Left lung (tissue), 10 donors: ENCODE data around the gene CRTC2. TPM values are rescaled to one million over a fixed set of nuclear protein-coding genes. Genes with fewer than 3 reads are reported as not detected.

Experiments used
- ATAC-seq: fragments of 200-7000 bp; cut with Tn5 transposase; one replicate; pipeline ENCODE4 v1.9.1; 2020; ENCODE audit warnings: moderate library complexity
- DNase-seq, 4 donors: peaks; one replicate each; pipeline ENCODE4 v3.0.0-alpha.2; 2013 to 2020
- H3K27ac ChIP-seq, 2 donors: fragments of 200-600 bp; sonication (generic) in 1 of 2; one replicate each; pipeline versions ENCODE4 v1.5.0 to v1.8.0; 2020 to 2021
- H3K27me3 ChIP-seq, 2 donors: fragments of 200-600 bp; sonication (generic) in 1 of 2; one replicate each; pipeline versions ENCODE4 v1.5.0 to v1.8.0; 2020 to 2021
- H3K36me3 ChIP-seq, 2 donors: fragments of 200-600 bp; sonication (generic) in 1 of 2; one replicate each; pipeline versions ENCODE4 v1.5.0 to v1.8.0; 2020 to 2021
- H3K4me1 ChIP-seq, 2 donors: fragments of 200-600 bp; one replicate each; pipeline ENCODE4 v1.8.0; 2021
- H3K4me3 ChIP-seq, 2 donors: fragments of 200-600 bp; sonication (generic) in 1 of 2; one replicate each; pipeline versions ENCODE4 v1.5.0 to v1.8.0; 2020 to 2021; ENCODE audit warnings: mild to moderate bottlenecking in 1 of 2
- H3K9me3 ChIP-seq, 2 donors: fragments of 200-600 bp; sonication (generic) in 1 of 2; one replicate each; pipeline versions ENCODE4 v1.5.0 to v1.8.0; 2020 to 2021
- intact Hi-C, 2 donors: fragments of 100-400 bp; cut with DNase I; formaldehyde crosslinking; loops; one replicate each; pipeline versions ENCODE4 v1.11.2 to v1.14.2; 2022
- polyA plus RNA-seq, 6 donors: library from polyadenylated mRNA; unstranded; fragments of 120-200 nt; gene quantifications; one replicate each; pipeline ENCODE4 v1.2.1, GENCODE V29; 2013; ENCODE audit not compliant: insufficient read length in 6 of 6
- total RNA-seq, 2 donors: library from RNA; stranded (reverse); fragmentation: NEBNext Ultra II Directional; extraction: Animal tissue kit (Norgen Biotek cat#: 25700); gene quantifications; one replicate each; pipeline ENCODE4 v1.2.1, GENCODE V29; 2021
- TF ChIP-seq, protein P1 (sequence below), 2 donors: fragments of 200-600 bp; sonication (generic) in 1 of 2; IDR thresholded peaks; one replicate each; pipeline versions ENCODE4 v1.5.0 to v1.8.0; 2021; ENCODE audit warnings: antibody characterized with exemption in 2 of 2
- donor health status: DM: no; HTN: yes; CAD: no.
- donor health status: DM: no; HTN: no; CAD: no.

The CRTC2 gene
- total and polyA plus RNA-seq, 8 donors, result 39.7 to 54.3 (median 47.1) TPM

- peak; percentile 28 for ATAC-seq
- TF ChIP-seq, protein P1, sequence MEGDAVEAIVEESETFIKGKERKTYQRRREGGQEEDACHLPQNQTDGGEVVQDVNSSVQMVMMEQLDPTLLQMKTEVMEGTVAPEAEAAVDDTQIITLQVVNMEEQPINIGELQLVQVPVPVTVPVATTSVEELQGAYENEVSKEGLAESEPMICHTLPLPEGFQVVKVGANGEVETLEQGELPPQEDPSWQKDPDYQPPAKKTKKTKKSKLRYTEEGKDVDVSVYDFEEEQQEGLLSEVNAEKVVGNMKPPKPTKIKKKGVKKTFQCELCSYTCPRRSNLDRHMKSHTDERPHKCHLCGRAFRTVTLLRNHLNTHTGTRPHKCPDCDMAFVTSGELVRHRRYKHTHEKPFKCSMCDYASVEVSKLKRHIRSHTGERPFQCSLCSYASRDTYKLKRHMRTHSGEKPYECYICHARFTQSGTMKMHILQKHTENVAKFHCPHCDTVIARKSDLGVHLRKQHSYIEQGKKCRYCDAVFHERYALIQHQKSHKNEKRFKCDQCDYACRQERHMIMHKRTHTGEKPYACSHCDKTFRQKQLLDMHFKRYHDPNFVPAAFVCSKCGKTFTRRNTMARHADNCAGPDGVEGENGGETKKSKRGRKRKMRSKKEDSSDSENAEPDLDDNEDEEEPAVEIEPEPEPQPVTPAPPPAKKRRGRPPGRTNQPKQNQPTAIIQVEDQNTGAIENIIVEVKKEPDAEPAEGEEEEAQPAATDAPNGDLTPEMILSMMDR (IDR thresholded peaks at IDR 0.05), result no peak
- Histone ChIP-seq H3K36me3 (no peaks in the 10 kb centered on the region), H3K9me3 (no peaks in the 10 kb centered on the region), H3K27me3 (no peaks in the 10 kb centered on the region), H3K4me3 (peak overlapping the region; percentile 72 to 87), H3K27ac (peak overlapping the region; percentile 84 to 87), H3K4me1 (peaks cover 13 to 52% of the 10 kb centered on the region in 2 donors)
- peak in 2 of 4 donors; percentile 49 to 52 for DNase-seq
- intact Hi-C loops, result no loop called here
Observed at GRCh38 chr1:153922076-153922971, 36.1 kb downstream of the CRTC2 start.

- ATAC-seq, result no peak
- Histone ChIP-seq H3K9me3 (no peaks in the 10 kb centered on the region), H3K36me3 (no peaks in the 10 kb centered on the region), H3K4me1 (peaks cover 13 to 54% of the 10 kb centered on the region in 2 donors), H3K27ac (peak overlapping the region; percentile 84 to 87), H3K4me3 (peak overlapping the region; percentile 72 to 87), H3K27me3 (no peaks in the 10 kb centered on the region)
- intact Hi-C loops, result no loop called here
- TF ChIP-seq, protein P1 (IDR thresholded peaks at IDR 0.05), result no peak
- DNase-seq, result no peak
Observed at GRCh38 chr1:153921803-153922075, 36.7 kb downstream of the CRTC2 start.

DNA sequence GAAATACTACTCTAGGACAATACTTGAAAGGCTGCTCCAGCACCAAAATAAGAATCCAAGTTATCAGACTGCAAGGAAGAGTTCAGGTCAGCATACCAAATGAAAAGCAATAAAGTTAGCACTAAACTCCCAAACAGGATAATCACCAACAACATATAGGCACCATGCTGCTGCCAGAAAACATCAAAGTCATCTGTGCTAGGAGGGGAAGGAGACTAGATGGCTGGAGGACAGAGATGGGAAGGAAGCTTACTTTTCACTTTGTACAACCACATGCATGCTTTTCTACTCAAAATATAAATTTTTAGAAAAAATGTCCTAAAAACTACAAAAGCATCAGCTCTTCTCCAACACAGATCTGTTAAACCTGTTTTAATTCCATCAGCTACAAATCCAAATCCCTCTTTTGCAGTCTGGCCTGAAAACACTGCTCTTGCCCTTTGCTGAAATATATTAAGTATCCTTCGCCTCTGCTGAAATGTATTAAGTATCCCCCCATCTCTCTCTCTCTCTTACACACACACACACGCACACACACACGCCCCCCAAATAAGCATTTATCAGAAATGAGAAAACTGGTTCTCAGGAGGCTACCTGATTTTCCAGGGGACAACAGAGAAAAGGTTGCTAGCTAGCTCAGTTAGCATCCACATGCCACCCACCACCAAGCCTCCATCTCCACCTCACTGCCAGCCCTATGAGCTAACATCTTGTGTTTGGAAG is 37.2 kb downstream of the CRTC2 start:
- peak overlapping the region in 1 of 2 donors; percentile 84 for H3K27ac ChIP-seq
- no peaks in the 10 kb centered on the region for H3K36me3 ChIP-seq
- peaks cover 13 to 54% of the 10 kb centered on the region in 2 donors for H3K4me1 ChIP-seq
- H3K4me3 ChIP-seq, result peak overlapping the region; percentile 72 to 87
- DNase-seq, result no peak
- ATAC-seq, result no peak
- TF ChIP-seq, protein P1 (IDR thresholded peaks at IDR 0.05), result no peak
- no peaks in the 10 kb centered on the region for H3K27me3 ChIP-seq
- intact Hi-C loops, result no loop called here
- H3K9me3 ChIP-seq, result no peaks in the 10 kb centered on the region

- Histone ChIP-seq H3K27me3 (no peaks in the 10 kb centered on the region), H3K36me3 (no peaks in the 10 kb centered on the region), H3K4me1 (peaks cover 13 to 54% of the 10 kb centered on the region in 2 donors), H3K4me3 (no peak overlapping the region), H3K9me3 (no peaks in the 10 kb centered on the region), H3K27ac (peak overlapping the region in 1 of 2 donors; percentile 26)
- intact Hi-C loops, result no loop called here
- ATAC-seq (no peak), DNase-seq (no peak)
- TF ChIP-seq, protein P1 (IDR thresholded peaks at IDR 0.05), result no peak
Observed at GRCh38 chr1:153919876-153920852, 38.2 kb downstream of the CRTC2 start.
